Measurements from ENCODE around the gene PLCG1. TPM values are rescaled to one million over a fixed set of nuclear protein-coding genes. Genes with fewer than 3 reads are reported as not detected.

The PLCG1 gene
- polyA plus RNA-seq, 1 experiment, result 54.6 TPM

- no peak for DNase-seq (ENCODE audit: low read depth, low spot score)
- ChIA-PET CTCF (interaction anchor here (1.1 kb wide), 1 partner anchor 10 kb away, joined by 3 read pairs; no protein-coding TSS in a partner anchor), POLR2A (interaction anchor here (1.1 kb wide), 1 partner anchor 13 kb away, joined by 4 read pairs; no protein-coding TSS in a partner anchor)
- no peak for TF ChIP-seq CTCF (IDR thresholded peaks at IDR 0.05; ENCODE audit: low read depth, low read length)
- Histone ChIP-seq H3K4me3 (ENCODE audit: low read depth, low read length) (no peak overlapping the region), H3K27me3 (ENCODE audit: control insufficient read depth, insufficient read depth, low read length) (no peaks in the 10 kb centered on the region), H3K27ac (ENCODE audit: low read depth, low read length) (no peak overlapping the region), H3K9me3 (ENCODE audit: control insufficient read depth, insufficient read depth, low read length) (no peaks in the 10 kb centered on the region)
Measured at GRCh38 chr20:41168281-41169161, 31.2 kb downstream of the PLCG1 start.

- Histone ChIP-seq H3K27ac (ENCODE audit: low read depth, low read length) (no peak overlapping the region), H3K27me3 (ENCODE audit: control insufficient read depth, insufficient read depth, low read length) (no peaks in the 10 kb centered on the region), H3K9me3 (ENCODE audit: control insufficient read depth, insufficient read depth, low read length) (no peaks in the 10 kb centered on the region), H3K4me3 (ENCODE audit: low read depth, low read length) (no peak overlapping the region)
- ChIA-PET POLR2A (no interaction called here), CTCF (interaction anchor here (1.1 to 1.6 kb wide), 4 partner anchors 14 to 242 kb away, joined by 3 to 6 read pairs (median 4); no protein-coding TSS in a partner anchor)
- no peak for DNase-seq (ENCODE audit: low read depth, low spot score)
- no peak for TF ChIP-seq CTCF (IDR thresholded peaks at IDR 0.05; ENCODE audit: low read depth, low read length)
Measured at GRCh38 chr20:41169162-41169690, 31.9 kb downstream of the PLCG1 start.

GRCh38 chr20:41169791-41170351 is 32.5 kb downstream of the PLCG1 start:
- ChIA-PET CTCF (interaction anchor here (1.1 to 1.6 kb wide), 6 partner anchors 15 to 241 kb away, joined by 3 to 6 read pairs (median 4); partner anchors contain the start of gene LPIN3), POLR2A (no interaction called here)
- DNase-seq (ENCODE audit: low read depth, low spot score), result no peak
- Histone ChIP-seq H3K27me3 (ENCODE audit: control insufficient read depth, insufficient read depth, low read length) (no peaks in the 10 kb centered on the region), H3K9me3 (ENCODE audit: control insufficient read depth, insufficient read depth, low read length) (no peaks in the 10 kb centered on the region), H3K4me3 (ENCODE audit: low read depth, low read length) (no peak overlapping the region), H3K27ac (ENCODE audit: low read depth, low read length) (no peak overlapping the region)
- TF ChIP-seq CTCF (IDR thresholded peaks at IDR 0.05; ENCODE audit: low read depth, low read length), result no peak

GRCh38 chr20:41170386-41171105 is 33.2 kb downstream of the PLCG1 start:
- no peak for DNase-seq (ENCODE audit: low read depth, low spot score)
- H3K4me3 ChIP-seq (ENCODE audit: low read depth, low read length), result no peak overlapping the region
- H3K9me3 ChIP-seq (ENCODE audit: control insufficient read depth, insufficient read depth, low read length), result no peaks in the 10 kb centered on the region
- POLR2A ChIA-PET, result no interaction called here
- H3K27ac ChIP-seq (ENCODE audit: low read depth, low read length), result no peak overlapping the region
- no peak for TF ChIP-seq CTCF (IDR thresholded peaks at IDR 0.05; ENCODE audit: low read depth, low read length)
- CTCF ChIA-PET, result interaction anchor here (1.1 to 1.6 kb wide), 6 partner anchors 15 to 240 kb away, joined by 3 to 6 read pairs (median 4); partner anchors contain the start of gene LPIN3
- no peaks in the 10 kb centered on the region for H3K27me3 ChIP-seq (ENCODE audit: control insufficient read depth, insufficient read depth, low read length)

All from AG04450 (cell line).